Loucy (cell line): ENCODE data around the gene KCNJ5.

ENCODE experiments used
- H2AFZ ChIP-seq: fragments of 200-600 bp; sonication (generic); 2 replicates; pipeline ENCODE4 v1.6.0; 2016; ENCODE audit warnings: antibody characterized with exemption, mild to moderate bottlenecking, low read length, moderate library complexity
- H3F3A ChIP-seq: fragments of 200-600 bp; 2 replicates; pipeline ENCODE4 v1.6.0; 2016; ENCODE audit warnings: antibody characterized with exemption, low read depth, mild to moderate bottlenecking
- H3K27me3 ChIP-seq: fragments of 200-600 bp; sonication (generic); 2 replicates; pipeline ENCODE4 v1.6.1; 2014; ENCODE audit warnings: low read length, mild to moderate bottlenecking; ENCODE audit not compliant: insufficient read depth, poor library complexity, severe bottlenecking
- H3K36me3 ChIP-seq: fragments of 200-600 bp; sonication (generic); 2 replicates; pipeline ENCODE4 v1.6.1; 2016; ENCODE audit warnings: low read length; ENCODE audit not compliant: insufficient read depth
- H3K4me1 ChIP-seq: fragments of 200-600 bp; sonication (generic); 2 replicates; pipeline ENCODE4 v1.5.1; 2014; ENCODE audit warnings: low read length, mild to moderate bottlenecking; ENCODE audit not compliant: insufficient read depth, poor library complexity, severe bottlenecking
- H3K4me2 ChIP-seq: fragments of 200-600 bp; sonication (generic); 2 replicates; pipeline ENCODE4 v1.6.0; 2014; ENCODE audit warnings: antibody characterized with exemption, low read length, low read depth, mild to moderate bottlenecking; ENCODE audit not compliant: poor library complexity, severe bottlenecking
- H3K4me3 ChIP-seq: fragments of 200-600 bp; sonication (generic); 2 replicates; pipeline ENCODE4 v1.5.1; 2014; ENCODE audit warnings: low read length, mild to moderate bottlenecking, mixed read lengths; ENCODE audit not compliant: poor library complexity, severe bottlenecking
- H3K79me2 ChIP-seq: fragments of 200-600 bp; sonication (generic); 2 replicates; pipeline ENCODE4 v1.6.1; 2014; ENCODE audit warnings: low read length; ENCODE audit not compliant: insufficient read depth
- H3K9ac ChIP-seq: fragments of 200-600 bp; sonication (generic); 2 replicates; pipeline ENCODE4 v1.6.0; 2014; ENCODE audit warnings: mild to moderate bottlenecking, low read depth, low read length, moderate library complexity; ENCODE audit not compliant: poor library complexity, severe bottlenecking
- H3K9me2 ChIP-seq: fragments of 200-600 bp; sonication (generic); replicated peaks from 2 replicates; pipeline ENCODE4 v1.6.1; 2016; ENCODE audit warnings: low read depth, low read length, mixed read lengths
- H3K9me3 ChIP-seq: fragments of 200-600 bp; sonication (generic); 2 replicates; pipeline ENCODE4 v1.6.1; 2014; ENCODE audit warnings: mild to moderate bottlenecking, antibody characterized with exemption, low read length, low read depth; ENCODE audit not compliant: insufficient read depth
- H4K20me1 ChIP-seq: fragments of 200-600 bp; sonication (generic); 2 replicates; pipeline ENCODE4 v1.6.0; 2014; ENCODE audit warnings: antibody characterized with exemption, low read length, mild to moderate bottlenecking; ENCODE audit not compliant: insufficient read depth, poor library complexity, severe bottlenecking
- CTCF ChIP-seq: fragments of 200-600 bp; sonication (generic); conservative IDR thresholded peaks from 2 replicates; pipeline ENCODE4 v1.5.1; 2014; ENCODE audit warnings: mild to moderate bottlenecking, antibody characterized with exemption, low read length
- EZH2phosphoT487 ChIP-seq: fragments of 200-600 bp; IDR thresholded peaks from 2 replicates; pipeline ENCODE4 v1.6.1; 2018; ENCODE audit warnings: antibody characterized with exemption, mild to moderate bottlenecking, moderate library complexity, borderline replicate concordance

Gene KCNJ5

GRCh38 chr11:128941573-128942271 lies 50.6 kb downstream of the KCNJ5 start:
- Histone ChIP-seq H3K9me2 (no peaks in the 10 kb centered on the region), H3K27me3 (no peaks in the 10 kb centered on the region), H3K79me2 (no peaks in the 10 kb centered on the region), H3K4me3 (no peak overlapping the region), H3K4me1 (no peaks in the 10 kb centered on the region), H3K36me3 (no peaks in the 10 kb centered on the region), H3K9ac (no peak overlapping the region), H3K4me2 (no peak overlapping the region), H3F3A (no peaks in the 10 kb centered on the region), H2AFZ (no peak overlapping the region), H4K20me1 (no peaks in the 10 kb centered on the region), H3K9me3 (no peaks in the 10 kb centered on the region)
- TF ChIP-seq CTCF: no peak
- no peak for TF ChIP-seq EZH2phosphoT487

GRCh38 chr11:128942272-128942612 lies 51.1 kb downstream of the KCNJ5 start:
- Histone ChIP-seq H2AFZ (no peak overlapping the region), H3K4me1 (no peaks in the 10 kb centered on the region), H3K4me3 (no peak overlapping the region), H3K79me2 (no peaks in the 10 kb centered on the region), H3K9me2 (no peaks in the 10 kb centered on the region), H3K27me3 (no peaks in the 10 kb centered on the region), H3K9me3 (no peaks in the 10 kb centered on the region), H3K4me2 (no peak overlapping the region), H4K20me1 (no peaks in the 10 kb centered on the region), H3K9ac (no peak overlapping the region), H3K36me3 (no peaks in the 10 kb centered on the region), H3F3A (no peaks in the 10 kb centered on the region)
- TF ChIP-seq EZH2phosphoT487: no peak
- TF ChIP-seq CTCF: no peak

GRCh38 chr11:128942817-128943427 lies 51.8 kb downstream of the KCNJ5 start, which contains the start of gene TP53AIP1:
Gene TP53AIP1 (minus strand): TSS chr11:128942871. CDS start chr11:128937818, 5,053 bp downstream.
- H3K27me3 ChIP-seq: no peaks in the 10 kb centered on the region
- no peaks in the 10 kb centered on the region for H4K20me1 ChIP-seq
- H3K9me2 ChIP-seq: no peaks in the 10 kb centered on the region
- H3K4me2 ChIP-seq: no peak within 1 kb of the TSS
- no peaks in the 10 kb centered on the region for H3K79me2 ChIP-seq
- TF ChIP-seq EZH2phosphoT487: no peak
- no peak for TF ChIP-seq CTCF
- no peaks in the 10 kb centered on the region for H3K4me1 ChIP-seq
- no peaks in the 10 kb centered on the region for H3K36me3 ChIP-seq
- H2AFZ ChIP-seq: no peak within 1 kb of the TSS
- H3K4me3 ChIP-seq: no peak within 1 kb of the TSS
- no peak within 1 kb of the TSS for H3K9ac ChIP-seq
- H3F3A ChIP-seq: no peaks in the 10 kb centered on the region
- no peaks in the 10 kb centered on the region for H3K9me3 ChIP-seq
